PC-9 (cell line): ENCODE measurements around the gene GALNT2.

Experiments
- EZH2 ChIP-seq: fragments of 200-600 bp; sonication (generic); IDR thresholded peaks from 2 replicates; pipeline ENCODE4 v1.8.0; 2017; ENCODE audit warnings: antibody characterized with exemption, low read depth
- TF ChIP-seq, protein P1 (sequence below): fragments of 200-600 bp; sonication (generic); conservative IDR thresholded peaks from 2 replicates; pipeline ENCODE4 v1.6.1; 2017; ENCODE audit warnings: mixed run types, antibody characterized with exemption, mild to moderate bottlenecking, moderate library complexity

DNA sequence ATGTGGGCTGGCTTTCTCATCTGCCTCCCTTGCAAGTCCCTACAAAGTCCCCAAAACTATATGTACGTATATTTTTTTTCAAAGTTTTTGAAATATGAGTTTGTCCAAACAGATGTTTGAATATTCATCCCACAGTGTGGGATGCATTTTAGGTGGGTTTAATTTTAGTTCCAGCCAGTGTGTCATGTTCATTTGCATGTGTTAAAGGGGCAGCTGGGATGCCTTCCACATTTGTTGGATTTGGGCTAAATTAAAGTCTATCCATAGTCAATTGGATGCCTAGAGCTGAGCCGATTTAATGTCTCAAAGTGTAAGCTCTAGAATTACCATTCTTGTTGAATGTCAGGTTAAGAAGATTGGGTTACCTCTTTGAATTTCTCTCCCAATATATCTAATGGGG, 139.2 kb downstream of the GALNT2 start:
- TF ChIP-seq, protein P1, sequence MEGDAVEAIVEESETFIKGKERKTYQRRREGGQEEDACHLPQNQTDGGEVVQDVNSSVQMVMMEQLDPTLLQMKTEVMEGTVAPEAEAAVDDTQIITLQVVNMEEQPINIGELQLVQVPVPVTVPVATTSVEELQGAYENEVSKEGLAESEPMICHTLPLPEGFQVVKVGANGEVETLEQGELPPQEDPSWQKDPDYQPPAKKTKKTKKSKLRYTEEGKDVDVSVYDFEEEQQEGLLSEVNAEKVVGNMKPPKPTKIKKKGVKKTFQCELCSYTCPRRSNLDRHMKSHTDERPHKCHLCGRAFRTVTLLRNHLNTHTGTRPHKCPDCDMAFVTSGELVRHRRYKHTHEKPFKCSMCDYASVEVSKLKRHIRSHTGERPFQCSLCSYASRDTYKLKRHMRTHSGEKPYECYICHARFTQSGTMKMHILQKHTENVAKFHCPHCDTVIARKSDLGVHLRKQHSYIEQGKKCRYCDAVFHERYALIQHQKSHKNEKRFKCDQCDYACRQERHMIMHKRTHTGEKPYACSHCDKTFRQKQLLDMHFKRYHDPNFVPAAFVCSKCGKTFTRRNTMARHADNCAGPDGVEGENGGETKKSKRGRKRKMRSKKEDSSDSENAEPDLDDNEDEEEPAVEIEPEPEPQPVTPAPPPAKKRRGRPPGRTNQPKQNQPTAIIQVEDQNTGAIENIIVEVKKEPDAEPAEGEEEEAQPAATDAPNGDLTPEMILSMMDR, result no peak
- TF ChIP-seq EZH2, result no peak
